HG03064 (cell line): ENCODE data around the gene CNTNAP2.

Experiments used
- ATAC-seq: cut with Tn5 transposase; IDR thresholded peaks from one replicate; pipeline ENCODE4 v1.9.1; 2021; ENCODE audit warnings: low read depth; ENCODE audit not compliant: unreplicated experiment

CNTNAP2 gene

DNA sequence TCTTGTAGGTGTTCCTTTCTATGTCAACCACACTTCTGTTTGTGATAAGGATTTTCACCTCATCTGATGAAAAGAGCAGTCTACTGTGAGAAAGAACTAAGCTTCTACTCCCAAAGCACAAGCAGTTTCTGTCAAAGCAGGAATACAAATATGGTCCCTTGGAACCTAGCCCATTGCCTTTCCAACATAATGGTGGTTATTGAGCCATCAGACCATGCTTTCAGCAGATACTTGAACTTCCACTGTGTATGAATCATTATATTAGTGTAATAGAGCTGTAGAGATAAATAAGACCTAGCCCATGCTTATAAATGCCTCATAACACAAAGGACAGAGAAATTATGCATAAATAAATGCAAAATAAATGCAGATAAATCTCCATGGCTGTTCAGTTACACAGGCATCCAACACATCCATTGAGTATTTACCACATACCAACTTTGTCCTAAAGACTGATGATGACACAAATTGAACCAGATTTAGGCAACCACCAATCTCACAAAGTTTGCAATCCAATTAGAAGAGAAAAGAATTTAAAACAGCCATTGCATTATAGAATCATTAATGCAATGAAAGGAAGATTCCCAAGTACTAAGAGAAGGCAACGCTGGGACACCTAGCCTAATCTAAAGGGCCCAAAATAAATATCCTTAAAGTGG is 1744.6 kb downstream of the CNTNAP2 start:
- ATAC-seq, result no peak

DNA sequence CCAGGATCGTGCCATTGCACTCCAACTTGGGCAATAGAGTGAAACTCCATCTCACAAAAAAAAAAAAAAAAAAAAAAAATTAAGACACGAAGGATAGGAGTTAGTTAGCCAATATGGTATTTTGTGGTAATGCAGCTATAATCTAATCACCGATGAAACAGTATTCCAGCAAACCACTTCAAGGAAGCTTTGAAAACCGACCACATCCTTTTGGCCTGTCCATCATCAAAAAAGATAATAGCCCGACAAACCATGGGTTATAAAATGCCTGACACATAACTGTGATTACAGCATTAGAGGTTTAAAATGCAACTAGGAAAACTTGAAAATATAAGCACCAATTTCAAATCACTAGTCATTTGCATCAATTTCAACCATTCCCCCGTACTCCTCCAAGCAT is 1745.3 kb downstream of the CNTNAP2 start:
- ATAC-seq, result no peak

DNA sequence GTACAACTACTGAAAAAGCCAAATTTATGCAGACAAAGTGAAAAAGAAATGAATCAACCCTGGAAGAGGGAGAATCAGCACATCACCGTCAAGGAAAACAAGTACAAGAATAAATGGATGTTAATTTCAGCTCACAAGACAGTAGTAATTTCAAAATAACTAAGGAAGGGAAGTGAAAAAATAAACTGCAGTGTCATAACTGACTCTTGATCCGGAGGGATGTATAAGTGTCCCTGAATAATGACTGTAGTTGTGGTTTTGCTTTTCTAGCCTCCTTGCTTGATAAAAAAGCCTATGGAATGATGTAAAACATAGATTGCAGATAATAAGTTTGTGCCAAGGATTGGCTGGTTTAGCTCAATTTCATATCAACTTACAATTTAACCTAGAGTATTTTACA is 1752.9 kb downstream of the CNTNAP2 start:
- ATAC-seq, result no peak

DNA sequence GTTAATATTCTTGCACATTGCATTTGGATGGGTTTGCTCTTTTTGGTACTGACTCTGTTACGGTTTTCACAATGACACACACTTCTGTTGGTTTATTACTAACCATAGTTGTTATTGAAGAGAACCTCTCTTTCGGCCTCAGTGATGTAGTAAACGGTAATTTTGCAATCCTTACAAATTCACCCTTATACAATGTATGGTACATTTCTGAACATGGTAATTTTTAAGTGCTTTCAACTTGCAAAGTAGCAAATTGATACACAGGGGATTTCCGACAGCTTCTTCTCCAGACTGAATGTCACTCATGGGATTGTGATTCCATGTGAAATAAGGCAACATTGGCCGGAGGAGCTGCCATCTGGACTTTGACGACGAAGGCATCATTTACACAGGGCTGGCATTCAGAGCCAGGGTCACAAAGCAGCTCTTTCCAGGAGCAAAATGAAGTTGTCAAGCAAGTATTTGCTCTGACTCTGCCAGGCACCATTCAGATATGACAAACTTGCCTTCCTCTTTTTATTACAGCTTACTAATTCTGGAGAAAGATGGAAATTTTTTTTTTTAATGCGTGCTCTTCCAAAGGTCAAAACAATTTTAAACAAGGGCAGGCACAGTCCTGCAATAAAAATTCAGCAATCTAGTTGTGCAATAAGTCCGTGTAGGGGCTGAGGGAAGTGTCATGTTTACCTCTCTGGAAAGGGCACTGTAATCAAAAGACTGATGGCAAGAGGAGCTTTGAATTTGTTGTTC is 1762.5 kb downstream of the CNTNAP2 start:
- ATAC-seq, result no peak

DNA sequence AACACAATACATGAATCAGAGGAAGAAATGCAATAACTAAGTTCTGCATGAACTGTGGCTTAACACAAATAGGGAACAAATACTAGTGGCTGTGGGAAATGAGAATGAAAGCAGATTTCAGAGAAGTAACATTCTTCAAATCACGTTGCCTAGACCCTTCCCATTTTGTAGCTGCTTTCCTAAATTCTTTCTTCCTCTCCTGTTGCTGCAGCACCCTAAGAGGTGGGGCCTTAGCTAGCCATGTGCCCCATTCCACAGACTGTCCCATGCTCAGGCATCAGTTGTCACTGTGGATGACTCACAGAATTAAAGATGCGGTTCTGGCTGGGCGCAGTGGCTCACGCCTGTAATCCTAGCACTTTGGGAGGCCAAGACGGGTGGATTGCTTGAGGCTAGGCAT is 1769.3 kb downstream of the CNTNAP2 start:
- ATAC-seq, result no peak

DNA sequence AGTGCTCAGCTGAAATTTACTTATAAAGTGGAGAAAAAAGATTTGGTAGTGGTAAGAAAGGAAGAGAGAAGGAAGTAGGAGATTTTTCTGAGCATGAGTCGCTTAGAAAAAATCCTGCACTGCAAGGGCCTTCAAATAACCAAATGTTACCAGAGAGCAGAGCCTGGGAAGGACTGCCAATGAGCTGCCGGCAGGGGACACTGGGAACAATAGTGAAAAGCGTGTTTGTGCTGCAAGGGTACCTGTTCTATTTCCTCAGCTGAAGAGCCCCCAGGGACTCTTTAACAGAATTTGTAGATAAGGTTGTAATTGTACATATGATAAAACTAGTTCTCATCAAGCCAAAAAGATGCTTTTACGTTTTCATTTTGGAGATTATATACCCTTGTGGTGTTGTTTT is 1777.7 kb downstream of the CNTNAP2 start:
- ATAC-seq, result no peak

DNA sequence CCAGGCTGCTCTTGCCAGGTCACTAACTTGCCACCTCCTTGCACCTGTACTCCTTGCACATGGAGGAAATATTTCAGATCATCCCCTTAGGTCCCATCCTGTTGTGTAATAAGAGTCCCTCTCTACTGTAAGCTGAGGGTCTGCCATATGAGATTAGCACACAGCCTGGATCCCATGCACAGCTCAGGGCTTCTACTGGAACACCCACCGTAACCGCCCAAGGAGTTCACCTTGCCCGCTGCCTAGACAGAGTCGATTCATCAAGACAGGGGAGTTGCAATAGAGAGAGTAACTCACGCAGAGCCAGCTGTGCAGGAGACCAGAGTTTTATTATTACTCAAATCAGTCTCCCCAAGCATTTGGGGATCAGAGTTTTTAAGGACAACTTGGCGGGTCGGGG is 1779.5 kb downstream of the CNTNAP2 start:
- no peak for ATAC-seq

DNA sequence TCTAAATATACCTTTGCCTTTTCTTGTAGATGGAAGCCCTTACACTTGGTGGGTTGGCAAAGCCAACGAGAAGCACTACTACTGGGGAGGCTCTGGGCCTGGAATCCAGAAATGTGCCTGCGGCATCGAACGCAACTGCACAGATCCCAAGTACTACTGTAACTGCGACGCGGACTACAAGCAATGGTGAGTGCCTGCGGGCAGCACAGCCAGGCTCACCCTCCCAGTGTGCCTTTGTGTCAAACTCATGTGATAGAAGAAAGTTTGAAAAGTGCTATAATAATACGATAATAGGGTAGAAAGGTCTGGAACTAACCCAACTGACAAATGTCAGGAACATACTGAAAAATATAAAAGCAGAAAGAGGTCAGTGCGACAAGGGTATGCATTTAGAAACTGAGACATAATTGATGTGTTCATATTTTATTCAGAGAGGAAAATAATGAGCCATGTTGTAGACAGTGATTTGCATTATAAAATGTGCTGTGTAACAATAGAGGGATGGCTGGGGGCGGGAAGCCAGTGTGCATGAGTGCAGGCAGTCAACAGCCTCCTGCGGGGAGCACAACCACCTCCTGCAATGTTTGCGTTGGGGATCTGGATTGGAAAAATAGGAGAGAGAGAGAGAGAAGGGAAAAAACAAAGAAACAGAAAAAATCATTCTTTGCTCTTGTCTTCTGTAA is 1787.1 kb downstream of the CNTNAP2 start:
- no peak for ATAC-seq

DNA sequence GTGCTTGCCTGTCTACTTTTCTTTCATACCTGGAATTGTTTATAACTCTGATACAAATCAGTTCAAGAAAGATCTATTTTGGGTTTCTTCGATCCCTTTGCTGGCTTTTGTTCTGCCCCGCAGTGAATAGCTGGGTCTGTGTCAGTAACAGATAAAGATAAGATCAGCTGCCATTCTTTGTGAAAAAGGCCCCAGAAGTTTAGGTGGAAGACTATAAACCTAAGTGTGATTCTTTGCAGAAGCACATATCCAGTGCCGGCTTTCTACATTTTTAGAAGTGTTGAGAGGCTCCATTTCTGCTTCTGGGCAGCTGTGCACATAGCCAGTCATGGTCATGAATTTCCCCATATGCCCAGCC is 1787.6 kb downstream of the CNTNAP2 start:
- no peak for ATAC-seq

DNA sequence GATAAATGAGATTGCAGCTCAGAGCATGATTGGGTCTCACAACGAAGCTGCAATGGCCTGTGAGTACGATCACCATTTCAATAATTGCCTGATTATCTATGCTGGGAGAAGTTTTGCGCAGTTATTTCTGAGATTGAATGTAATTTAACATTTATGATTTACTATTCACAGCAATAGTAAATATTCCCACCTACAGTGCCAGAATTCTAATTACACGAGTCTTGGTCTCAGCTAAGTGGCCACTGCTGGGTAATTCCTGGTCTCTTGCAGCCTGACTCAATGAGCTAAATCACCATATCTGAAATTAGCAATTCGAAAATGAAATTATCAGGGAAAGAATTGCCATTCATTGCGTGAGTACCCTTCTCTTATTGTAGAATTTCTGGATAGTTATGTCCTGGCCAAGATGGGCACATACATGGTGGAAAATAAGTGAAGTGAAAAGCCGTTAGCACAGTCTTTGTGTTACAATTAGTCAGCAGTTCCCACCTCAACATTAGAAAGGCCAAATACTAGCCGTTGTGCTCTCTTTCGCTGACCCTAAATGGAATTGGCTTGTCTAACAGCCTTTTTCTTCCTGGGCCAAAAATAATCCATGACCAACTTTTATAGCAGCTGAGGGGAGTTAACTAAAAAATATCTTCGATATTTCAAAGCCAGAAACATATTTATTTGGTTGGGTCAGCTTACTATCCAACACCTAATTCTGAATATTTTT is 1793.0 kb downstream of the CNTNAP2 start:
- ATAC-seq, result no peak

DNA sequence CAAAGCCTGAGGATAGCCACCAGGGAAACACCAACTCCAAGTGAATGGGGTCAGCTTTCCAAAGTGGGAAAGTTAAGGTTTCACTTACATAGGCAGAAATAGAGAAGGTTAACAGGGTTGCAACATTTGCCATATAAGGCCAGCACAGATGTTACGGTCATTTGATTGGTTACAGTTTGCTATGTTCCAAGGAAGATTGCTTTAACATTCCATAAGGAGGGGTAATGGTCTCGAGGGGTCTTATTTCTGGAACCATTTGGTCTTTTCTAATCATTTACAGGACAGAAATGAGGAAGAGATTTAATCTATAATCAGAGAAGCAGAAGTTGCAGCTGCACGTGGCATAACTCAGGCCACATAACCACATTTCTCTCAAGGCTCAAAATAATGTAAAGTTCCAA is 1794.6 kb downstream of the CNTNAP2 start:
- no peak for ATAC-seq

DNA sequence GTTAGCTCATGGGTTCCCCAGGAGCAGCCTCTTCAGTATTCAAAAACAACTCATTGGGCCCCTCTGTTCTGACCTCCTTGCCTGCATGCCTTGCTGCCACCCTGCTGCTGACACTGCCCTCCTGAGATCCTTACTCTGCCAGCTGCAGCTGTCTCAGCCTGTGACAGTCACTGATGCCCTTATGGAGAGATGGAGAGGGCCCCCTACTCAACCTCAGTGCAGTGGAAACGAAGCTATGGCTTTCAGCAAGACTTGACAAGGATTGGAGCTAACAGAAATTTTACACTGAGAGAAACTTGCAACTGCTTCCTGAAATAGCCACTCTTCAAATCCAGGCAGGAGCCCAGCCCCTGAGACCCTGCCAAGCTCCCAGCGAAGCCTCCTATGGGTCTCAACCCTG is 1795.7 kb downstream of the CNTNAP2 start:
- no peak for ATAC-seq

DNA sequence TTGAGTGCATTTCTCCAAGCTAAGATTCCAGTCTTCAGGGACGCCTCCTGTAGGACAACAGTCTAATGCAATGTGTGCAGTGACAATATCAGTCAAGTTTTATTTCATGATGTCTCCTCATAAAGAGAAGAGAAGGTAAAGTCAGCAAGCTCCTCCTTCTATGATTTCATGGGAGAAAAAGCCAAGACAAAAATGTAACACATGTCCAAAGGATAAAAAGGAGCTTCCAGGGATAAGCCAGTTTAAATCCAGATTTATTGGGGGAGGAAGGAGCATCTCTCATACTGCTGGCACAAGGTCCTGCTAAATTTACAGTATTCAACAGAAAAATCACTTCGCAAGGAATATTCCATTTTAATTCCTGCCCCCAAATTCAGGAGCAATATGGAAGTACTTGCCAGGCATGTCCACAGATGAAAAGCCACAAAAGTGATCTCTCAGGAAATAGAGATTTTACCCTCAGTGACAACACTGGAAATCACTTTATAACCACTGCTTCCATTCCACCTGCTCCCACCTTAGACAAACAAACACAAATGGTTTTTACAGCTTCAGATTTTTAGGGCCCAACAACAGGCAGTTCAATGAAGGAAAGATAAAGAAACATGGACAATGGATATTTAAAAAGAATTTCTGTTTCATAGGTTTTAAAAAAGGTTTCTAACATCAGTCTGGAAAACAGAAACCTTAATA is 1796.5 kb downstream of the CNTNAP2 start:
- no peak for ATAC-seq

DNA sequence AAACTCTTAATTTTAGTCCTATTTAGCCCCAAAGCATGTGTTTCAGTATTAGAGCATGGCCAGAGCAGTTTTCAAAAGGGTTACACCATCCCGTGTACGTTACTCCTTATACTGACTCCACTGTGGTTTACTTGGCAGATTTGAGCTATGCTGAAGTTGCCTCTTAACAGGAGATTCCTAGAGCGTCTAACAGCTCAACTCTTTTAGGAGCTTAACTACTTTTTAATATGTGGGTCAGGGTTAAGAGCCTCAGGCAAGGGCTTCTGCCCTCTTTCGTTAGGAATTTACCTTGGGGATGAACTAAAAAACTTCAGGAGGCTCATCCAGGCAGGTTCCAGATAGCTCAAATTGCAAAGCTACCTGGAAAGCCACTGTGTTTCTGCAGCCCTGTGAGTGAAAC is 1799.2 kb downstream of the CNTNAP2 start:
- ATAC-seq, result no peak

DNA sequence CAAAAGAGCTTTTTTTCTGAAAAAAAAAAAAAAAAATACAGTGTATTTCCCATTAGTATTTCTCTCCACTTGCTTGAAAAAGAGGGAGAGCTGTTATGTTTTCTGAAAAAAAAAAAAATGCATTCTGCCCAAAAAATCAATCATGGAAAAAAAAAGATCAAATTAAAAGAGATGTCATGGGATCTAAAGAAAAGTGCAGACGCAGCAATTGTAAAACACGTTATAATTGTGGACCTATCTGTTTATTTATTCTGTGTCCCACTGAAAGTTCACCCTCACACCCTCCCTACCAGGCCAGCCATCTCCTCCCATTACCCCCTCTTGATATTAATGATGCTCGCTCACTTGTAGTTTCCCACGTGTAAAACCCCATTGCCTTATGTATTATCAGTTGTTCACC is 1800.0 kb downstream of the CNTNAP2 start:
- ATAC-seq, result no peak

DNA sequence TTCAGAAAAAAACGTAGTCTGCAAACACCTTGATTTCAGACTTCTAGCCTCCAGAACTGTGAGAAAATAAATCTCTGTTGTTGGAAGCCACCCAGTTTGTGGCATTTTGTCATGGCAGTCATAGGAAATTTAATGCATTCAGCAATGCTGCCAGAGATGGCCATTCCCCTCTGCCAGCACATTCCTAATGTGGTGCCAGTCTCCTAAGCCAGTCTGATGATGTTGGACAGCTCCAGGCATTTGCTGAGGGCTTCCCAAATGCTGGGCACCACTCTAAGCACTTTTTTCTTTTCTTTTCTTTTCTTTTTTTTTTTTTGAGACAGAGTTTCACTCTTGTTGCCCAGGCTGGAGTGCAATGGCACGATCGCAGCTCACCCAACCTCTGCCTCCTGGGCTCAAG is 1807.2 kb downstream of the CNTNAP2 start:
- ATAC-seq, result no peak

DNA sequence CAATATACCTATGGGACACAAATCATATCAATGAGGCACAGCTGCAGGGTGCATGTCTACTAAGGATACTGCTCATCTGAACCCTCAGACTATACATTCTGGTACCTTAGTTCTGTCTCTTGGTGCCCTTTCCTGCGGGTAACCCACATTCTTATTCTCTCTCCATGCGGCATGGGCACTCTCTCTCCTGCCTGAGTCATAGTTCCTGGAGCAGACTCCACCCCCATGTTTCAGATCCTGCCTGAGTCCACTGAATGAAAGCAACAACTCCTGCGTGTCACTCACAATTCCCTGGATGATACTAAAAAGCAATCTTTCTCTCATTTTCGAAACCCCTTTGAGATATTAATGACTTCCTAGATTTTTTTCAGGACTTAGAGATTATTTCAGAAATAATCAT is 1820.8 kb downstream of the CNTNAP2 start:
- no peak for ATAC-seq

DNA sequence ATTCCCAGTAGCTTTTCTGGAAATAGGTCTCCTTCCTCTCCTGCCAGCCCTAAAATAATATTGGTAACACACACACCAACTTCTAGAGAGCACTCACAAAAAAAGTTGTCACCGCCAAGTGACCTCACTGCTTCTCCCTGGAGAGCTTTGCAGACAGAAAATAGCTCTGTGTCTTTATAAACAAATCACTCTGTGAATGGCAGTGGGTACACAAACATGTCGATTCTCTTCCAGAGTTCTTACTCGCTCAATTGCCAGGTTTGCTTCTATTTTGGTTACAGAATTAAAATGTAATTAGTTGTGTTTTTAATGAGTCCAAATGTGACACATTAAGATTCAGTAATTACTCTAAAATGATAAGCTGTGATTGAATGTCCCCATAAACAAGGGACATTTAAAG is 1824.8 kb downstream of the CNTNAP2 start:
- ATAC-seq, result no peak

DNA sequence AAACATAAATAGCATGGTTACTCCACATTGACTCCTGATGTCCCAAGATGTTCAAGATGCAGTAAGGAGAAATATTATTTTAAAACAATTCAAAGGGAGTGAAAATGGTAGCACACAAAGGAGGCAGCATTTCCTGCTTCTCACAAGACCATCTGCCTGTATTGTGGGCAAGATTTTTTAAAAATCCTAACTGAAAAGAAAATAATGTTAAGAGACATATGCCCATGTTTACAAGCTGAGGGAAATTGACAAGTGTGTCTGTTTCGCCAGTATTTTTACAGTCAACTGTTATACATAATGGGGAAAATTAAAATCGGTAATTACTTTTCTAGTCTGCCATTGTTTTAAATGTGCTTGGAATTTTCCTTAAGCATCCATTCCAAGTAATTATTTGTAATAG is 1827.7 kb downstream of the CNTNAP2 start:
- no peak for ATAC-seq

DNA sequence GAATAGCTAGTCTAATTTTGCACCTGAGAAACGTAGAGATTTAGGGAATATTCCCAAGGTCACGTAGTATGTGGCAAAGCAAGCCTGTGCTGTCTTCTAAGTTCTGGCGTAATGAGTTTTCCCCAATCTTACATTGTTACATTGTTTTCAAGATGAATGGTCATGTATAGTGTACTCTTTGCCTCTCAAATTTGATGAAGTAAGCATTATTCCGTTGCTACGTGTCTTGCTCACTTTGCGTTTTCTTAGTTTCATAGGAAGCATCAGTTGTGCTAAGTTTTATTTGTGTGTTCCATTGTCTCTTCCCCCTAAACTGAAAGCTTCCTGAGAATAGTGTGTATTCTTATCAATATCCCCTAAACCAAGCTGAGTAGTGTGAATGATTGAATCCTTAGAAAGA is 1836.3 kb downstream of the CNTNAP2 start:
- ATAC-seq, result no peak
